Colonic mucosa (tissue), 4 donors: ENCODE measurements around the gene DDX1. TPM values are rescaled to one million over a fixed set of nuclear protein-coding genes. Genes with fewer than 3 reads are reported as not detected.

Experiments used
- DNase-seq: peaks from one replicate; pipeline ENCODE4 v3.0.0-alpha.2; 2020
- H3K27ac ChIP-seq: fragments of 200-600 bp; one replicate; pipeline ENCODE4 v1.8.0; 2021
- H3K27me3 ChIP-seq: fragments of 200-600 bp; one replicate; pipeline ENCODE4 v1.8.0; 2021
- H3K36me3 ChIP-seq: fragments of 200-600 bp; one replicate; pipeline ENCODE4 v1.8.0; 2021
- H3K4me1 ChIP-seq: fragments of 200-600 bp; one replicate; pipeline ENCODE4 v1.8.0; 2021; ENCODE audit warnings: mild to moderate bottlenecking
- H3K4me3 ChIP-seq: fragments of 200-600 bp; one replicate; pipeline ENCODE4 v1.8.0; 2021
- H3K9ac ChIP-seq, 2 donors: one replicate each; pipeline ENCODE4 v1.7.0; 2013; ENCODE audit warnings: control low read depth in 2 of 2, low read depth in 2 of 2, low read length in 2 of 2
- H3K9me3 ChIP-seq: fragments of 200-600 bp; one replicate; pipeline ENCODE4 v1.8.0; 2021
- intact Hi-C: fragments of 100-400 bp; cut with DNase I; formaldehyde crosslinking; loops from one replicate; pipeline ENCODE4 v1.14.1; 2022
- total RNA-seq, 2 donors: library from RNA; stranded (reverse); fragmentation: NEBNext Ultra II Directional in 1 of 2; extraction: Animal tissue kit (Norgen Biotek cat#: 25700) in 1 of 2; gene quantifications; one replicate each; pipeline ENCODE4 v1.2.1, GENCODE V29; 2021
- TF ChIP-seq, protein P1 (sequence below): fragments of 200-600 bp; IDR thresholded peaks from one replicate; pipeline ENCODE4 v1.8.0; 2022; ENCODE audit warnings: antibody characterized with exemption, mild to moderate bottlenecking
- donor health status: healthy.
- donor health status: DM: no; HTN: no; CAD: no.
- donor health status: DM: no; HTN: no; CAD: no.

DDX1 gene
- total RNA-seq, 2 donors from 2014 or later, result 71.6 to 91.3 TPM

DNA sequence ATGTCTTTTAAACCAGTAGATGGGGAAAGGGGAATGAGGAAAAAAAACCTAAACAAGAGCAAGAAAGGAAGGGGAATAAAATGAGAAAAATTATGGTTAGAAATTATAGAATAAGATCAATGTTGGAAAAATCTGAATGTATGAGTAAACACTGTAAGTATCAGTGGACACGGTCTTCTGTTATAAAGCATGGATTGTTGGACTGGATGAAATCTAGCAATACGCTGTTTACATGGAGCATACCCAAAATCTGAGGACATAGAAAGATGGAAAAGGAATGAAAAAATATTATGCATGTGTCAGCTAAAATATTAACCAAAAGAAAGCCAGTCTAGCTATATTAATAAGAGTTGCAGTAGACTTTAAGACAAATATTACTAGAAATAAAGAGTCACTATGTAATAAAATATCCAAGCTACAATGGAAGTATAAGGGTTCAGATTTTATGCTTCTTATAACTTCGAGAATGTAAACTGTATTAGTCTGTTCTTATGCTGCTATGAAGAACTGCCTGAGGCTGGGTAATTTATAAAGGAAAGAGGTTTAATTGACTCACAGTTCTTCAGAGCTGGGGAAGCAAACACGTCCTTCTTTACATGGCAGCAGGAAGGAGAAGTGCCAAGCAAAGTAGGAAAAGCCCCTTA, 32.4 kb downstream of the DDX1 start:
- no peaks in the 10 kb centered on the region for H3K4me1 ChIP-seq
- peaks cover 14% of the 10 kb centered on the region for H3K36me3 ChIP-seq
- H3K9me3 ChIP-seq, result no peaks in the 10 kb centered on the region
- no peaks in the 10 kb centered on the region for H3K27me3 ChIP-seq
- TF ChIP-seq, protein P1, sequence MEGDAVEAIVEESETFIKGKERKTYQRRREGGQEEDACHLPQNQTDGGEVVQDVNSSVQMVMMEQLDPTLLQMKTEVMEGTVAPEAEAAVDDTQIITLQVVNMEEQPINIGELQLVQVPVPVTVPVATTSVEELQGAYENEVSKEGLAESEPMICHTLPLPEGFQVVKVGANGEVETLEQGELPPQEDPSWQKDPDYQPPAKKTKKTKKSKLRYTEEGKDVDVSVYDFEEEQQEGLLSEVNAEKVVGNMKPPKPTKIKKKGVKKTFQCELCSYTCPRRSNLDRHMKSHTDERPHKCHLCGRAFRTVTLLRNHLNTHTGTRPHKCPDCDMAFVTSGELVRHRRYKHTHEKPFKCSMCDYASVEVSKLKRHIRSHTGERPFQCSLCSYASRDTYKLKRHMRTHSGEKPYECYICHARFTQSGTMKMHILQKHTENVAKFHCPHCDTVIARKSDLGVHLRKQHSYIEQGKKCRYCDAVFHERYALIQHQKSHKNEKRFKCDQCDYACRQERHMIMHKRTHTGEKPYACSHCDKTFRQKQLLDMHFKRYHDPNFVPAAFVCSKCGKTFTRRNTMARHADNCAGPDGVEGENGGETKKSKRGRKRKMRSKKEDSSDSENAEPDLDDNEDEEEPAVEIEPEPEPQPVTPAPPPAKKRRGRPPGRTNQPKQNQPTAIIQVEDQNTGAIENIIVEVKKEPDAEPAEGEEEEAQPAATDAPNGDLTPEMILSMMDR, result no peak
- no peak for DNase-seq
- H3K27ac ChIP-seq, result no peak overlapping the region
- intact Hi-C loops, result no loop called here
- H3K9ac ChIP-seq, result no peak overlapping the region
- no peak overlapping the region for H3K4me3 ChIP-seq

DNA sequence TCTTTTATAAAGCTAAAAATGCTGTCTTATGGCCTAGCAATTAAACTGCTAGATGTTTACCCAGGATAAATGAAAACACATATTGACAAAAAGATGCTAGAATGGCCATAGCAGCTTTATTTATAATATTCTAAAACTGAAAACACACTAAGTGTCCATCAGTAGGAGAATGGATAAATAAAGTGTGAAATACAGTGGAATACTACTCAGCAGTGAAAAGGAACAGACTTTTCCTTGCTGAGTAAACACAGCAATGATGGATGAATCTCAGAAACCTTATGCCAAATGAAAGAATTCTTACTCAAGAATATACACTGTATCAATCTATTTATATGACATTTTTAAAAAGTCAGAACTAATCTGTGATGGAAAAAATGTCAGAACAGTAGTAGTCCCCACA, 33.2 kb downstream of the DDX1 start:
- H3K4me3 ChIP-seq, result no peak overlapping the region
- H3K27me3 ChIP-seq, result no peaks in the 10 kb centered on the region
- DNase-seq, result no peak
- no peaks in the 10 kb centered on the region for H3K4me1 ChIP-seq
- H3K27ac ChIP-seq, result no peak overlapping the region
- no peak overlapping the region for H3K9ac ChIP-seq
- intact Hi-C loops, result no loop called here
- H3K9me3 ChIP-seq, result no peaks in the 10 kb centered on the region
- TF ChIP-seq, protein P1, result no peak
- H3K36me3 ChIP-seq, result peaks cover 14% of the 10 kb centered on the region

DNA sequence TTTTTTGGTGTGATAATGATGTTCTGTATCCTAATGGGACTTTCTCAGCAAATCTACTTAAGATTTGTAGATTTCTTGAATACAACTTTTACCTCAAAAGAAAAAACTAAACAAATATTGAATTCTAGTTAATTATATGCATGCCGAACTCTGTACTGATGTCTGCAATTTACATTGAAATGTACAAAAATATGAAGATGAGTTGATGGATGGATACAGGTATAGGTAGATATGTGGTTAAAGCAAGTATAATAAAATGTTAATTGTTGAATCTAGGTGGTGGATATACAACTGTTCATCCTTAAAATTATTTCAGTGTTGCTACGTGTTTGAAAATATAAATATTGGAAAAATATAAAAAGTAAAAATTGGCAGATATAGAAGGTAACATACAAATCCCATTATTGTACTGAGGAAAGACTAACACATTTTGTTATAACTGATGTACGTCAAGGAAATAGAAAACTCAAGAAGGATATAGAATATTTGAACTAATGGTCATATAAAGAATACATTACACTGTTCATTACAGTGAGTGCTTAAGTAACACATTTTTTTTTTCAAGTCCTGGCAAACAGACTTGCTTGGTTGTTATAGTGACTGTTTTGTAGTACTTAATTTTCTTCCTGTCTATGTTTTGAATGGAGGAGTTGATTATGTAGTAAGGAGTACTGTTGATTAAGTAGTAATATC, 33.8 kb downstream of the DDX1 start:
- Histone ChIP-seq H3K36me3 (peaks cover 9% of the 10 kb centered on the region), H3K4me1 (no peaks in the 10 kb centered on the region), H3K27ac (no peak overlapping the region), H3K27me3 (no peaks in the 10 kb centered on the region), H3K9me3 (no peaks in the 10 kb centered on the region), H3K4me3 (no peak overlapping the region), H3K9ac (no peak overlapping the region)
- DNase-seq, result no peak
- TF ChIP-seq, protein P1, result no peak
- intact Hi-C loops, result no loop called here

- Histone ChIP-seq H3K9me3 (no peaks in the 10 kb centered on the region), H3K9ac (no peak overlapping the region), H3K27ac (no peak overlapping the region), H3K36me3 (peaks cover 11% of the 10 kb centered on the region), H3K27me3 (no peaks in the 10 kb centered on the region), H3K4me3 (no peak overlapping the region), H3K4me1 (no peaks in the 10 kb centered on the region)
- TF ChIP-seq, protein P1, result no peak
- no peak for DNase-seq
- intact Hi-C loops, result no loop called here
Observed at GRCh38 chr2:15626126-15626525, 34.5 kb downstream of the DDX1 start.

- TF ChIP-seq, protein P1, result no peak
- no peaks in the 10 kb centered on the region for H3K9me3 ChIP-seq
- no peak overlapping the region for H3K27ac ChIP-seq
- H3K27me3 ChIP-seq, result no peaks in the 10 kb centered on the region
- H3K4me3 ChIP-seq, result no peak overlapping the region
- peaks cover 11% of the 10 kb centered on the region for H3K36me3 ChIP-seq
- no peak overlapping the region for H3K9ac ChIP-seq
- intact Hi-C loops, result no loop called here
- no peak for DNase-seq
- no peaks in the 10 kb centered on the region for H3K4me1 ChIP-seq
Observed at GRCh38 chr2:15626967-15627366, 35.3 kb downstream of the DDX1 start.
